Hepatocyte (in vitro differentiated cells): ENCODE measurements around the gene ZMYM2. TPM values are rescaled to one million over a fixed set of nuclear protein-coding genes. Genes with fewer than 3 reads are reported as not detected.

ENCODE experiments used
- DNase-seq: peaks from one replicate; pipeline ENCODE4 v3.0.0-alpha.2; 2016; ENCODE audit warnings: low spot score
- H2AFZ ChIP-seq: fragments of 200-600 bp; sonication (generic); 2 replicates; pipeline ENCODE4 v1.6.0; 2016; ENCODE audit warnings: antibody characterized with exemption, mild to moderate bottlenecking
- H3K27ac ChIP-seq: fragments of 200-600 bp; sonication (generic); 2 replicates; pipeline ENCODE4 v1.5.1; 2016; ENCODE audit warnings: mild to moderate bottlenecking
- H3K27me3 ChIP-seq: fragments of 200-600 bp; sonication (generic); 2 replicates; pipeline ENCODE4 v1.6.1; 2016
- H3K36me3 ChIP-seq: fragments of 200-600 bp; sonication (generic); replicated peaks from 2 replicates; pipeline ENCODE4 v1.5.1; 2016; ENCODE audit warnings: low read depth; ENCODE audit not compliant: insufficient read depth
- H3K4me1 ChIP-seq: fragments of 200-600 bp; sonication (generic); 2 replicates; pipeline ENCODE4 v1.5.1; 2016; ENCODE audit warnings: mild to moderate bottlenecking, moderate library complexity; ENCODE audit not compliant: insufficient read depth
- H3K4me2 ChIP-seq: fragments of 200-600 bp; sonication (generic); 2 replicates; pipeline ENCODE4 v1.6.0; 2016
- H3K4me3 ChIP-seq: fragments of 200-600 bp; sonication (generic); 2 replicates; pipeline ENCODE4 v1.5.1; 2016; ENCODE audit warnings: mild to moderate bottlenecking
- H3K79me2 ChIP-seq: fragments of 200-600 bp; sonication (generic); 2 replicates; pipeline ENCODE4 v1.6.0; 2017; ENCODE audit warnings: mild to moderate bottlenecking
- H3K9me2 ChIP-seq: fragments of 200-600 bp; sonication (generic); replicated peaks from 2 replicates; pipeline ENCODE4 v1.6.0; 2017; ENCODE audit warnings: mild to moderate bottlenecking; ENCODE audit not compliant: insufficient read depth
- H3K9me3 ChIP-seq: fragments of 200-600 bp; sonication (generic); 2 replicates; pipeline ENCODE4 v1.5.1; 2016; ENCODE audit warnings: low read depth, mild to moderate bottlenecking
- H4K20me1 ChIP-seq: fragments of 200-600 bp; sonication (generic); 2 replicates; pipeline ENCODE4 v1.6.0; 2016; ENCODE audit warnings: mild to moderate bottlenecking; ENCODE audit not compliant: insufficient read depth, poor library complexity, severe bottlenecking
- CTCF ChIP-seq: fragments of 200-600 bp; sonication (generic); IDR thresholded peaks from 2 replicates; pipeline ENCODE4 v1.5.1; 2016; ENCODE audit warnings: antibody characterized with exemption, mild to moderate bottlenecking; ENCODE audit not compliant: poor library complexity
- EZH2 ChIP-seq: fragments of 200-600 bp; sonication (generic); IDR thresholded peaks from 2 replicates; pipeline ENCODE4 v1.6.1; 2016; ENCODE audit warnings: antibody characterized with exemption, mild to moderate bottlenecking, borderline replicate concordance
- EZH2phosphoT487 ChIP-seq: fragments of 200-600 bp; sonication (generic); IDR thresholded peaks from one replicate; pipeline ENCODE4 v1.6.1; 2018; ENCODE audit warnings: antibody characterized with exemption, mild to moderate bottlenecking, low read depth, moderate library complexity; ENCODE audit not compliant: unreplicated experiment, severe bottlenecking
- WGBS: methylation state at CpG from one replicate; pipeline ENCODE4 v1.1.6; 2016; ENCODE audit warnings: low lambda C conversion rate; ENCODE audit errors: missing lambda C conversion rate; 5-methylcytosine and 5-hydroxymethylcytosine counted together
- polyA plus RNA-seq: library from polyadenylated mRNA; unstranded; fragments of >200 nt; fragmentation: Nextera tagmentation; extraction: Ambion mirVana; gene quantifications from 2 replicates; pipeline ENCODE4 v1.2.1, GENCODE V29; 2016
- total RNA-seq: library from RNA; depleted of rRNA; stranded (reverse); fragments of >200 nt; gene quantifications from 2 replicates; pipeline ENCODE4 v1.2.3, GENCODE V29; 2014

The ZMYM2 gene
- total and polyA plus RNA-seq, 2 experiments from 2014 or later = 25.2 to 91.1 TPM

GRCh38 chr13:20017365-20017711 is 58.8 kb downstream of the ZMYM2 start:
- Histone ChIP-seq H4K20me1 (no peaks in the 10 kb centered on the region), H3K27me3 (no peaks in the 10 kb centered on the region), H3K9me3 (peaks cover 21% of the 10 kb centered on the region), H3K4me1 (no peaks in the 10 kb centered on the region), H3K4me2 (no peak overlapping the region), H3K27ac (no peak overlapping the region), H3K36me3 (no peaks in the 10 kb centered on the region), H2AFZ (no peak overlapping the region), H3K79me2 (peaks cover 83% of the 10 kb centered on the region), H3K9me2 (no peaks in the 10 kb centered on the region), H3K4me3 (no peak overlapping the region)
- 94% methylated on average over 1 of the region's 1 CpG for WGBS
- DNase-seq = no peak
- no peak for TF ChIP-seq EZH2
- no peak for TF ChIP-seq EZH2phosphoT487
- no peak for TF ChIP-seq CTCF

- DNase-seq = no peak
- H3K79me2 ChIP-seq = peaks cover 69% of the 10 kb centered on the region
- peaks cover 21% of the 10 kb centered on the region for H3K9me3 ChIP-seq
- no peaks in the 10 kb centered on the region for H3K27me3 ChIP-seq
- WGBS = 96% methylated on average over 2 of the region's 2 CpGs
- no peak overlapping the region for H3K27ac ChIP-seq
- H3K4me1 ChIP-seq = no peaks in the 10 kb centered on the region
- no peak for TF ChIP-seq CTCF
- TF ChIP-seq EZH2phosphoT487 = no peak
- TF ChIP-seq EZH2 = no peak
- H2AFZ ChIP-seq = no peak overlapping the region
- no peaks in the 10 kb centered on the region for H4K20me1 ChIP-seq
- H3K4me2 ChIP-seq = no peak overlapping the region
- H3K4me3 ChIP-seq = no peak overlapping the region
- H3K36me3 ChIP-seq = no peaks in the 10 kb centered on the region
- no peaks in the 10 kb centered on the region for H3K9me2 ChIP-seq
Measured at GRCh38 chr13:20019043-20019442, 60.5 kb downstream of the ZMYM2 start.

- H3K79me2 ChIP-seq = peaks cover 47% of the 10 kb centered on the region
- TF ChIP-seq CTCF (no peak), EZH2 (no peak), EZH2phosphoT487 (no peak)
- no peak for DNase-seq
- H3K4me1 ChIP-seq = no peaks in the 10 kb centered on the region
- WGBS = 97% methylated on average over 2 of the region's 2 CpGs
- no peaks in the 10 kb centered on the region for H3K9me3 ChIP-seq
- no peak overlapping the region for H2AFZ ChIP-seq
- no peaks in the 10 kb centered on the region for H4K20me1 ChIP-seq
- no peak overlapping the region for H3K27ac ChIP-seq
- H3K27me3 ChIP-seq = no peaks in the 10 kb centered on the region
- H3K4me3 ChIP-seq = no peak overlapping the region
- H3K9me2 ChIP-seq = no peaks in the 10 kb centered on the region
- H3K4me2 ChIP-seq = no peak overlapping the region
- no peaks in the 10 kb centered on the region for H3K36me3 ChIP-seq
Measured at GRCh38 chr13:20024702-20025101, 66.2 kb downstream of the ZMYM2 start.

GRCh38 chr13:20028953-20029352 is 70.4 kb downstream of the ZMYM2 start:
- Histone ChIP-seq H3K9me2 (no peaks in the 10 kb centered on the region), H3K4me2 (no peak overlapping the region), H3K27ac (no peak overlapping the region), H3K4me3 (no peak overlapping the region), H2AFZ (no peak overlapping the region), H3K9me3 (no peaks in the 10 kb centered on the region), H3K36me3 (no peaks in the 10 kb centered on the region), H3K27me3 (no peaks in the 10 kb centered on the region), H3K4me1 (no peaks in the 10 kb centered on the region), H3K79me2 (peaks cover 30% of the 10 kb centered on the region), H4K20me1 (peaks cover 3% of the 10 kb centered on the region)
- DNase-seq = no peak
- TF ChIP-seq EZH2phosphoT487 (no peak), CTCF (no peak), EZH2 (no peak)
- WGBS = 92% methylated on average over 4 of the region's 4 CpGs
